GM21360 (cell line): ENCODE data around the gene CSNK1D.

Source experiments
- ATAC-seq: cut with Tn5 transposase; IDR thresholded peaks from one replicate; pipeline ENCODE4 v1.9.1; 2021; ENCODE audit warnings: mild to moderate bottlenecking, moderate library complexity; ENCODE audit not compliant: unreplicated experiment

Gene CSNK1D

DNA sequence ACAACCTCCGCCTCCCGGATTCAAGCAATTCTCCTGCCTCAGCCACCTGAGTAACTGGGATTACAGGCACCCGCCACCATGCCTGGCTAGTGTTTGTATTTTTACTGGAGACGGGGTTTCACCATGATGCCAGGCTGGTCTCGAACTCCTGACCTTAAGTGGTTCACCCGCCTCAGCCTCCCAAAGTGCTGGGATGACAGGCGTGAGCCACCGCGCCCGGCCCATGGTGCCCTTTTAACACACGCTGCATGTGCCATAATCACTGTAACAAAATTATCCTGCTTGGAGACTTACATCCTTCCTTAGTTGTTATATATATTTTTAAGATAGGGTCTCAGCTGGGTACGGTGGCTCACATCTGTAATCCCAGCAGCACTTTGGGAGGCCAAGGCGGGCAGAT lies 38.5 kb upstream of the CSNK1D start:
- no peak for ATAC-seq

DNA sequence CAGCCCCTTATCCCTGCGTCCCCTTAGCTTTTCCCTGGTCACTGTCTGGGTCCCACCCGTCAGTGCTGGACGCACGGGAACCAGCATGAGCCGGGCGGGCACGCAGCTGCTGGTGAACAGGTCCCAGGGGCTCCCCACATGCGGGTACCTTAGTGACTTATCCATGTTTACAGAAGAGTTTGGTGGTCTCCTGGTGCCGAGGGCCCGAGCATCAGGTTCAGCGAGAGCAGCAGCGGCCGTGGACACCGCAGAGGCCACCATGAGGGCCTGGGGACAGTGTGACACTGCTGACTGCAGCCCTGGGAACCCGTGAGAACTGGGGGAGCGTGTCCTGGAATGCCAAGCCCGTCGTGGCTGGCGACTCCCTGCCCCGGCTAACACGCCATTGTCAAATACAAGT lies 37.4 kb upstream of the CSNK1D start:
- ATAC-seq = no peak

DNA sequence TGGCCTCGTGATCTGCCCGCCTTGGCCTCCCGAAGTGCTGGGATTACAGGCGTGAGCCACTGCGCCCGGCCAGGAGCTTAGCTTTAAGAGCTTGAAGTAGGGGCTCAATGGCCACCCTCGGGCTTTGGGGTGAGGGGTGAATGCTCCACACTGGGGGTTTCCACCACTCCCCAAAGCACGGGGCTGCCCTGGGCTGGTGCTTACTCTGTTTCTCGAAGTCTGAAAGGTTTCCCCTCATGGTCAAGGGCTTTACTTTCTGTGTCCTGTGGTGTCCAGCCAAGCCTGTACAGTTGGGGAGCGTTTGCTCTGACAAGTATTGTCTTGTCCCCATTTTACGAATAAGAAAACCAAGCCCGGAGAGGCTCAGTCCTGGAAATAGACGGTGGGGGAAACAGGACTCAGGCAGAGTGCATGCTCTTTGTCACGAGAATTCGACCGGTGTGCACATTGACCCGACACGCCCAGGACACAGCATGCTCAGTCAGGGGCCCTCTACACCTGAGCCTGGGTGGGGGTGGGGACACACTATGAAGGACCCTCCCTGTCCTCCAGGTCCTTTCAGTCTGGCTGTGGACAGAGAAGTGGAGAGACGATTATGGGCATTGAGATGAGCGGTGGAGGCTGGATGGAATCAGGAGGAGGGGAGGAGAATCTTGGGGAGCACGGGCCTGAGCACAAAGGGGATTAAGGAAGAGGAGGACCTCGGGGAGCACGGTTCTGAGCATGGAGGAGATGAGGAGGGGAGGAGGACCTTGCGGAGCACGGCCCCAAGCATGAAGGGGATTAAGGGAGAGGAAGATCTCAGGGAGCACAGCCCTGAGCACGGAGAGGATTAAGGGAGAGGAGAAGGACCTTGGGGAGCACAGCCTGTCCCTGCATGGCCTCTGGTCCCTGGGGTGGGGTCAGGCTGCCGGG lies 36.4 kb upstream of the CSNK1D start:
- ATAC-seq = no peak

DNA sequence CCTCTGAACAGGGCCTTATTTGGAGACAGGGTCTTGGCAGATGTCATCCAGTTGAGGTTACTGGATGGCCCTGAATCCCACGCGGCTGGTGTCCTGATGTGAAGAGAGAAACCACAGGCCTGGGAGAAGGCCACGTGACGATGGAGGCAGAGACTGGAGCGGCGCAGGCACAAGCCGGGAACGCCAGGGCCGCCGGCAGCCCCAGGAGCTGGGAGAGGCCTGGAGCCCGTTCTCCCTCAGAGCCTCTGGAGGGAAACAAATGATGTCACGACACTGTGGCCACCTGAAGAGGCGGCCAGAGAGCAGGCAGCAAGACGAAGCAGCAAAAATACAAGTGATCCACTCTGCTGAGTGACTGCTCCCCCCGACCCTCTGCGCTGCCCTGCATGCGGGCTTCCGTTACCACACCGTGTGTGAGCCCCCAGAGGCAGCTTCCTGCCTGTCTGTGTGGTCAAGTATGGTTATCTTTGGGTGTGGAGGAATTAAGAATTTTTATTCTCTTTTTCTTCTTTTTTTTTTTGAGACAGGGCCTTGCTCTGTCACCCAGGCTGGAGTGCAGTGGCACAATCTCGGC lies 32.3 kb upstream of the CSNK1D start:
- no peak for ATAC-seq

DNA sequence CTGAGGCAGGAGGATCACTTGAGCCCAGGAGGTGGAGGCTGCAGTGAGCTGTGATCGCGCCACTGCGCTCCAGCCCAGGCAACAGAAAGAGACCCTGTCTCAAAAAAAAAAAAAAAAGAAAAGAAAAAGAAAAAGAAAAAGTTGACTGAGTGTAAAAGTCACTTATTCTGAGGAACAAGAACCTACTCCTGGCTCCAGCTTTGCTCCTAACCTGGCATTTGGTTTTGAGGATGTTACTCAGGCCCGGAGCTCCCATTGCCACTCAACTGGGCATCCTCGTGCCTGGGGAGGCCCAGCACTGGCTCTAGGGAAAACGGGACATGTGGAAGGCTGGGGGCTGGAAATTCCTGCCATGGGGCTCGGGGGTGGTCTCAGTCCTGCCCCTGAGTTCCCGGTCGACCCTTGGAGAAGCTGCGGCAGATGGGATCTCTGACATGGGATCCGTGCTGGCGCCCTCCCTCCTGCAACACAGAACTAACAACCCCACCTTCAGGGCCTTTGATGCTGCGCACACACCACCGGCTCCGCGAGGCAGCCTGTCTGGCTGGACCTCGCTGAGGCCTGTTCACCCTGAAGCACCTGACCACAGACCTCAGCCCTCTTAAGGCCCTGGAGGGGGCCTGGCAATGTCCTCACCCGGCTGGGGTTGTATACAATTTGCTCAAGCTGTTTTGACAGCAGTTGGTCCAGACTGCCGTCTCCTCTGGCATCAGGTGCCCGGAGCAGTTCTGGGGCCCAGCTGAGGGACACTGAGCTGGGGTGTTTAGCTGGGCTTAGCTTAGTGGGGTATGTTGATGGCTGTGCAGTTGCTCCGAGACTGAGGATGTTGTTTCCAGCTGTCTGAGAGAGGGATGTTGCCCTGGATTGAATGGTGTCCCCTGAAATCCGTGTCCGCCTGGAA lies 31.6 kb upstream of the CSNK1D start:
- no peak for ATAC-seq

DNA sequence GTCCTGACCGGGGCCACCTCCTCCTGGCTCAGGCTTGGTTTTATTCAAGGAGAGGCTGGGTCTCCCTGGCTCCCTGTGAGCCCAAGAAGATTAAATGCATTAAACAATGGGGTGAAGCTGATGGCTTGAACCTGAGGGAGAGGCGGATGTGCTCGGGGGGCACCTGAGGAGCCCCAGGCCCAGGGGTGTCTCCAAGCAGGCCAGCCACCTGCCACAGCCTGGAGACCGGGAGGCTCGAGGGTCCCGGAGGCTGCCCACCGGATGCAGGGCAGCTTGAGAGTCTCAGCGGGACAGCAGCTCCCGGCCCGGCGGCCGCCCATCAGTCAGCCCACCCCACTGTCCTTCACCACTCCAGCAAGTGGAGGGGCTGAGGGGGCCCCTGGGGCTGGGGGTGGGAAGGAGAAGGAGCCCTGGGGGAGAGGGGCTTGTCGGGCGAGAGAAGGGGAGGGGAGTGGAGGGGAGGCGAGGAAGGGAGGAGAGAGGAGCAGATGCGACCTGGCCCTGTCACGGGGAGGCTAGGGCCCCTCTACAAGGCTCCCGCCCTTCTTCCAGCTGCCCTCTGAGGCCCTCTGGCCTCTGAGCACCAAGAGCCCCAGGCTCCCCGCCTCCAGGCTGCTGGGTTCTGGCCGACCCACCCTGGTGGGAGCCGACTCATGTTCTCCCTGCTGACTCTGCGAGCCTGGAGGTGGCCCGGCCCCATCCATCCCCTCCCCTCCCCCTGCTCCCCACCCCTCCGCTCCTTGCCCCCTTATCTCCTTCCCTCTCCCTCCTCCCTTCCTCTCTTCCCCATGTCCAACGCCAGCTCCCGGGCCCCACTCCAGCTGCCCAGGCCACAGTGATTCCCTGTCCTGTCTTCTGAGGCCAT lies 30.7 kb upstream of the CSNK1D start:
- no peak for ATAC-seq

DNA sequence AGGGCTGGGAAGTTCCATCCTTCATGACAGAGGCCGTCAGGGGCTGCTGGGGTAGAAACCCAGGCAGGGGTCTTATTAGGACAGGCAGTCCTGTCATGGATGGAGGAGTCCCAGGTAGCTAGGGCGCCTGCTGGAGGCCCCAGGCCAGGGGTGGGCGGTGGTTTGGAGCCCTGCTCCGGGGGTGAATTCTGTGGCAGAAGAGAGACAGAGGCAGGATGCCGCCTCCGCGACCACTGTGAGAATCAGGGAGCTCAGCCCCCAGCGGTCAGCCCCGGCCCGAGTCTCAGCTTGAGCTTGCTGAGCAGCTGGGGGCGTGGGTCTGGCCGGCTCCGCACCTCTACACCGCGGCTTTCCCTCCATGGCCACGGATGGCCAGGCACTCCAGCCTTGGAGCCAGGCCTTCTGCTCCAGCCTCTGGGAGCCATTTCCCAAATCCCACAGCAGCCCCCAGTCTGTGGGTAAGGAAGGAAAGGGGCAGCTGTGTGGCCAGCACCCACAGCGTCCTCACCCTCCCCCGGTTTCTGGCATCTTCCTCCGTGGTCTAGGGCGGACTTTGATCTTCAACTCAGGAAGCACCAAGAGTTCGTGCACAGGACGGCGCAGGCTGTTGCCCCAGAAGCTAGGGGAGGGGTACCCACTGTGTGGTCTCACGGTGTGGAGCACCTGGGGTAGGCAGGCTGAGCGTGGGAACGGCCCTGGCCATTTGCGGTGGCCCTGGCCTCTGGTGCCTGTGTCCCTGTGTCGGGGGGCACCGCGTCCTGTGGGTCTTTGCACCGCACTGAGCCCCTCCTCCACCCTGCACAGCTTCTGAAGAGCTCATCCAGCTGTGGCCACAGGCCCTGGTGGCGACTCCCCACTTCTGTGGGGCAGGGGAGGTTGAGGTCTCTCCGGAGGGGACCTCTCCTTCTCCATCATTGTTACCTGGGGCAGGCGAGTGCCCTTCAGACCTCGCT lies 29.8 kb upstream of the CSNK1D start:
- ATAC-seq = no peak

DNA sequence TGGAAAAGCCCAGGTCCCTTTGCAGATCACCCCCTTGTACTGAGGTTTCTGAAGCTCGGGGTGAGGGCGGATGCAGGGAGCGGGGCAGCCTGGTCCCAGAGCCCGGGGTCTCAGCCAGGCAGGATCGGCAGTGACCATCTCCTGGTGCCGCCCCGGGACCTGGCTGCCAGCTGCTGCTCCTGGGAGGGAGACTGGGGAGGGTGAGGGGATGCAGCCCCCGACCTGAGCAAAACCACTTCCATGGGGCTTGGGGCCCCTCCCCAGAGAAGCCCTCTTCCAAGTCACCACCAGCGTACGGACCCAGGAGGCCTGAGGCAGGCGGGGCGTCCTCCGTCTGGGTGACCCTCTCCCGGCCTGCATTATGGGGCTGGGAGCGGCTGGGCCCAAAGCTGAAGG lies 29.1 kb upstream of the CSNK1D start:
- no peak for ATAC-seq

DNA sequence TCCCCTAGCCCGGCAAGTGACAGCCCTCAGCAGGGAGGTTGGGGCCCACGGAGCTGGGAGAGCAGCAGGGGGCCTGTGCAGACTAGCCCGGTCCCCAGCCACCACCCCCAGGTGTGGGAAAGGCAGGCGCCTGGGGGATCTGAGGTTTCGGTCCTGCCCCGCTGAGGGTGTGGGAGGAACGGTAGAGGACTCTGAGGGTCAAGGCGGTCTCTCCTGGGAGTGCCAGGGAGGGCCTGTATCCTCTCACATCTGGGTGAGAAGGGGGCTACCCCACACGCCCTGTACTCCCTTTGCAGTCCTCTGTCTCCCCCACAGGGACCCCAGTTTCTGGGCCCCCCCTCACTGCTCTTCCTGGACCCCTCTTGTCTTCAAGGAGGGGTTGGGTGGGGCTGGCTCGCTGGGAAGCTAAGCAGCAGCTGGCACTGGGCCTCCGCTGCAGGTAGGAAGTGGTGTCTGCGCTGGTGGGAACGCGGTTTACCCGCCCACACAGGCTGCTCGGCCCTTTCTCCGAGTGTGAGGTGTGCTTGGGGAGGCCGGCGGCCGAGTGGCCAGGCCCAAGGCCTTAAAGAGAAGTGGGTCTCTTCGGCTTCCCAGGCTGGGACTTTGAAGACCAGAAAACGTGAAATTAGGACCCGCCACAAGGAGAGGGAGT lies 28.5 kb upstream of the CSNK1D start:
- ATAC-seq = no peak

DNA sequence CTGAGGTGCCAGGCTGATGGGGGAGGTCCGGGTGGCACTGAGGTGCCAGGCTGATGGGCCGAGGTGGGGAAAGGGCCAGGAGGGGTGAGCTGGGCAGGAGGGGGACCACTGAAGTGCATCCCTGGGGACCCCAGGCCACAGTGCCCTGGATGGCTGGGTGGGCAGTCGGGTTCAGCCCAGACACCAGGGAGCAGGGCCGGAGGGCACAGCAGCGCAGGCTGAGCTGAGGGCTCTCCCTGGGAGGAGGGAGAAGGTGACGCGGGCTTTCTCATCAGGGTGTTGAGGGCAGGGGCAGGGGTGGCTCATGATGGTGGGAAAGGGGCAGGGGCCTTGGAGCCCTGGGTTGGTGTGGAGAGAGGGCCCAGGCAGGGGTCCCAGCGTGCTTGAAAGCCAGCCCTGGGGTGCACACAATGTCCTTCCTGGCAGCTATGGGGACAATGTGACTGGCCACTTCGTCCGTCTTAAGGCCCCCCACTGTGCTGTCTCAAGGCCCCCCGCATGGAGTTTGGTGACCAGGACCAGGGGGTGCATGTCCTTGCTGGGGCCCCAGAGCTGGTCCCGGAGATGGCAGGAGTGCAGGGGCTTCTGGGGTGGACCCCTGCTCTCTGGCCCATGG lies 27.9 kb upstream of the CSNK1D start:
- no peak for ATAC-seq

DNA sequence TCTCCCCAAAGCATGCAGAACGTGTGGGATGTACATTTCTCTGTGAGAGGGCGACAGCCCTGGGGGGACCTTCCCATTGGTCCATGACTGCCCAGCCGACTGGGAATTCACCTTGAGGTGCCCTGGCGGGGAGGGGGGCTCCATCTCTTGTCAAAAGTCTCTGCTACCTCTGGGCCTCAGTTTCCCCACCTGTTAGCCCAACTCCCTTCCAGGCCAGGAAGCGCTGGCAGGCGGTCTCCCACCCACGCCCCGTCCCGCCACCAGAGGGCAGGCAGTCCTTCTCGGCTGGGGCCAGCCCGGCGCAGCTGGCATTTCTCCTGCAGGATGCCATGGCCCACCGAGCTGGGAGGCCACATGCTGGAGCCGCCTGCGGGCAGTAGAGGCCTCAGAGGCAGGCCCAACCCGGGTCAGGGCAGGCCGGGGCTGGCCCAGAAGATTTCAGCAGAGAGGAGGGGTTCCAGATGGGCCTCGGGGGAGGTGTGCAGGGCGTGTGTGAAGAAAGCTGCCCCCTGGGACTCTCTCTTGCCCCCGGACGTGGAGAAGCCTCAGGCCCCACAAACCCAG lies 27.3 kb upstream of the CSNK1D start:
- ATAC-seq = no peak

DNA sequence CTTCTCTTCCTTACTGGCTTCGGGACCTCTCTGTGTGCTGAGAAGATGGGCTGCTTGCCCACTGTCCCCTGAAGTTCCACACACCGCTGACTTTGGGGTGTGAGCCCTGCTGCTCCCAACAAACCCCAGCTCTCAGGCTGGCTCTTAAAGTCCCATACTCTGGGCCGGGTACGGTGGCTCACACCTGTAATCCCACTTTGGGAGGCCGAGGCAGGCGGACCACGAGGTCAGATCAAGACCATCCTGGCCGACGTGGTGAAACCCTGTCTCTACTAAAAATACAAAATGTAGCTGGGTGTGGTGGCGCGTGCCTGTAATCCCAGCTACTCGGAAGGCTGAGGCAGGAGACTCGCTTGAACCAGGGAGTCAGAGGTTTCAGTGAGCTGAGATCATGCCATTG lies 26.7 kb upstream of the CSNK1D start:
- ATAC-seq = no peak

DNA sequence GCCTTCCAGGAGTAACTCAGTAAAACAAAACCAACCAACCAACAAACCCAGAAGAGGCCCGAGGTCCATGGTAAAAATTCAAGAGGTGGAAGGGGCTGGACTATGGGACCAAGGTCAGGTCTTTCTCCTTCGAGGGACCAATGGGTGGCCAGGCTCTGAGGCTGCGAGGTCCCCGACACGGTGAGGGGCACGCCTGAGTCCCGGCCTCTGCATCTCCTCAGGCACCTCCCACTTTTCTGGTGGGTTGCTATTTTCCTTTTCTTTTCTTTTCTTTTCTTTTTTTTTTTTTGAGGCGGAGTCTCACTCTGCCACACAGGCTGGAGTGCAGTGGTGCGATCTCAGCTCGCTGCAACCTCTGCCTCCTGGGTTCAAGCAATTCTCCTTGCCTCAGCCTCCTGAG lies 26.0 kb upstream of the CSNK1D start:
- no peak for ATAC-seq

DNA sequence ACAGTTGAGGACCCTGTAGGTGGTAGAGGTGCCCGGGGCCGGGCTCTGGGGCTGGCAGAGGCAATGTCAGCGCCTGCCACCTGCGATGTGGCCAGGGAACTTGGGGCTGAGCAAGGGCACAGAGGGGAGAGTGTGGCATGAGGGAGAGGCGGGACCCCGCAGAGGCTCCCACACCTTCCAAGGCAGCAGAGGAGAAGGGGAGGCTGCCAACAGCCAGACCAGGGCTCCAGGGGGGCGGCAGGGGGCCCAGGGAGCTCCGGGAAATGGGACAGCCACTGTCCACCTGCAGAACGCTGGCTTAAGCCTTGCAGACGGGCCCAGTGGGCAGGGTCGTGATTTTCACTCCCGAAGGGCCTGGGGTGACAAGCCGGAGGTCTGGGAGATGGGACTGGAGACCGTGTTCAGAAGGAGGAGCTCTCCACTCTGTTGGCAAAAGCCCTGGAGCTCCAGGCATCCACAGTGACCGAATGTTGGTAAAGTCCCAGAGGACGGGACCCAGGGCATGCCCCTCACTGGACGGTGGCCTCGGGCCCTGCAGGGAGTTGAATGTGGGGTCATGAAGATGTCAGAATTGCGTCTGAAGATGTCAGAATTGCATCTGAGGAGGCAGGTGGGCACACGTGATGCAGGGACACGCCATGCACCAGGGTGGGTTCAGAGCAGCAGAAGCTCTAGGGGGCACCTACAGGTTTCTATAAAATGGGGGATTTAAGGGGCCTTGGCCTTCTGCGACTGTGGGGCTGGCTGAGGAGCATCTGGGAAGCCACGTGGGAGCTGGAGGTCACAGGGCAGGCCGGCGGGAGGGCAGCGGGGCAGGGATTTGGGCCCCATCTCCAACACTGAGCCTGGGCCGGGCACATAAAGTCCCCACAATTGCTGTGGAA lies 25.3 kb upstream of the CSNK1D start:
- ATAC-seq = no peak

DNA sequence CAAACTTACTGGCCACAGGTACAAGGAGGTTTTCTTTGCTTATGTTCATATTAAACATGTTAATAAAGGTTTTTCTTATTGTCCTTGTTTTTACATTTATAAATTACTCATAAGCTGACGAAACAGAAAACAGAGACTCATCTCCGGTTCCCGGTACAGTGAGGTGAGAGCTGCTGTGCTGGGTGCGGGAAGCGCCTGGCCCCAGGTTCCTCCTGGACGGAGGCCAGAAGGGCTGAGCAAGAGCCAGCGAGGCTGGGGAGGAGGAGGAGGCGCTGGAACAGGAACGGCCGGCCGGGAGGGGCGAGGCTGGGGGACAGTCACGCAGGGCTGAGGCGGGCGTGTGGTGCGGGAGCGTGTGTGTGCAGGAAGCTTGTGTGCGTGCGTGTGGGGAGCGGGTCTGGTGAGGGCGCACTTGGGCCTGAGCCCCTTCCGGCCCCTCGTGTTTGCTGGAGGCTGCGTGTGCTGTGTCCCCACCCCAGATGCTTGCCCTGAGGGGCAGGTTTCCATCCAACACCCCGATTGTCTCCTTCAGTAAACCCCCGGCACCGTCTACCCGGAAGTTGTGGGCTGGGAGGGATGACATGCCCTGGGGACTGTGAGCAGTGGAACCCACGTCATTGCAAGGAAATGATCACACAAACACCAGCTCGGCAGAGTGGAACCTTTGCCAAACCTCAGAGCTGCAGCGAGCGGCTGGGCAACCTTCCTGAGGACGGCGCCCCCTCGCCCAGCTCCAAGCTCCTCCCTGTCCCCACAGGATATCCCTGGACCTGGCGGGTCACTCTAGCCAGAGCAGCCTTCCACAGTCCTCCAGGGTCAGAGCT lies 24.4 kb upstream of the CSNK1D start:
- ATAC-seq = no peak

DNA sequence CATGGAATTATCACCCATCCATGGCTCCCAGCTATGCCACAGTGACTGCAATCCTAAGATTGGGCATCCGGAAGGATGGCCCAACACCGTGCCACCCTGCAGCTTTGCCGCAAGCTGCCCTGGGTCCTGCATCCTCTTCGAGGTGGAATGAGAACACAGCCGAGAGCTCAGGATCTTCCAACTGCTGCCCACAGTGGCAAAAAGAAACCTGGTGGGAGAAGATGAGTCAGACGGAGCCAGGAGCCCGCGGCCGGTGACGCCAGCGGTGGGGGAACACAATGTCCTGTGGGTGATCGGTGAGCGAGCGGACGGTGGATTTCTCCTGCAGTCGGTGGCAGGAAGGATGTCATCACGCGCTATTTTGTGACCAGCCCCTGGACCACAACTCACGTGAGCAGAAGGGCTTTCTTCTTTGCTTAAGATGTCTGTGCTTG lies 23.8 kb upstream of the CSNK1D start:
- ATAC-seq = no peak
